HepG2 (cell line): Measurements from ENCODE around the gene ARMH2. TPM values are rescaled to one million over a fixed set of nuclear protein-coding genes. Genes with fewer than 3 reads are reported as not detected.

Experiments used
- ATAC-seq: fragments of 200-7000 bp; cut with Tn5 transposase; 3 replicates; pipeline ENCODE4 v1.9.1; 2020; ENCODE audit warnings: mild to moderate bottlenecking, moderate library complexity
- BruUV-seq: library from RNA; stranded (reverse); fragments of 400-500 nt; replicated peaks from 2 replicates; lab custom pipeline; 2021; lab: Mats Ljungman, UMichigan
- CTCF ChIA-PET: fragments of 300-600 bp; formaldehyde crosslinking; extraction: SDS; loops from one replicate; lab custom pipeline; 2021; ENCODE audit warnings: low total read pairs, inconsistent platforms, low intra/inter-chr PET ratio; lab: Yijun Ruan, JAX
- POLR2A ChIA-PET: fragments of 350-600 bp; sonication (Branson Sonifier 250); formaldehyde crosslinking; loops from one replicate; lab custom pipeline; 2020; ENCODE audit warnings: antibody characterized with exemption, inconsistent platforms; lab: Yijun Ruan, JAX
- DNase-seq: peaks from one replicate; pipeline ENCODE4 v3.0.0-alpha.2; 2015; ENCODE audit warnings: low spot score
- FAIRE-seq: peaks from 3 replicates; lab custom pipeline; 2011; peaks lifted over from hg19 to GRCh38; lab: Jason Lieb, UNC
- H2AFZ ChIP-seq: one replicate; pipeline ENCODE4 v1.6.1; 2011; ENCODE audit warnings: low read length, inconsistent platforms
- H3K27ac ChIP-seq: fragments of 300-600 bp; 3 replicates; pipeline ENCODE4 v1.8.0; 2011; ENCODE audit warnings: mixed run types, mild to moderate bottlenecking, mixed read lengths, low read length, inconsistent platforms; ENCODE audit not compliant: insufficient read depth; ENCODE audit errors: extremely low read length
- H3K27me3 ChIP-seq, 2 experiments: fragments of 200-600 bp in 1 of 2; 2 replicates in 1 of 2; 3 replicates in 1 of 2; pipeline versions ENCODE4 v1.6.0 to v1.8.0; 2011; ENCODE audit warnings: low read length in 2 of 2, mild to moderate bottlenecking in 2 of 2, moderate library complexity in 2 of 2, inconsistent platforms in 1 of 2; ENCODE audit not compliant: insufficient read depth in 2 of 2, control insufficient read depth in 1 of 2
- H3K36me3 ChIP-seq, 2 experiments: fragments of 200-600 bp in 1 of 2; replicated peaks in 1 of 2; 2 replicates in 1 of 2; 3 replicates in 1 of 2; pipeline versions ENCODE4 v1.5.1 to v1.8.0; 2011; ENCODE audit warnings: low read length in 2 of 2, inconsistent platforms in 1 of 2; ENCODE audit not compliant: insufficient read depth in 2 of 2, control insufficient read depth in 1 of 2
- H3K4me1 ChIP-seq: 2 replicates; pipeline ENCODE4 v1.5.1; 2012; ENCODE audit warnings: low read length, inconsistent platforms; ENCODE audit not compliant: insufficient read depth
- H3K4me2 ChIP-seq: 2 replicates; pipeline ENCODE4 v1.6.0; 2011; ENCODE audit warnings: low read depth, low read length, inconsistent platforms
- H3K4me3 ChIP-seq, 3 experiments: fragments of 200-600 bp in 1 of 3; sonication (generic), shearing (Covaris generic) in 1 of 3; replicated peaks in 1 of 3; 2 replicates each; pipeline ENCODE4 v1.5.1; 2011 to 2016; ENCODE audit warnings: low read length in 3 of 3, inconsistent platforms in 2 of 3, low read depth in 2 of 3, mild to moderate bottlenecking in 2 of 3, control low read depth in 1 of 3, mixed read lengths in 1 of 3; ENCODE audit not compliant: insufficient read depth in 1 of 3
- H3K79me2 ChIP-seq: one replicate; pipeline ENCODE4 v1.6.1; 2011; ENCODE audit warnings: low read length, inconsistent platforms; ENCODE audit not compliant: insufficient read depth
- H3K9ac ChIP-seq: 2 replicates; pipeline ENCODE4 v1.6.0; 2011; ENCODE audit warnings: mild to moderate bottlenecking, low read depth, low read length, inconsistent platforms; ENCODE audit not compliant: insufficient read depth
- H3K9me3 ChIP-seq: 2 replicates; pipeline ENCODE4 v1.5.1; 2012; ENCODE audit warnings: mild to moderate bottlenecking, low read length
- H4K20me1 ChIP-seq: 2 replicates; pipeline ENCODE4 v1.6.0; 2011; ENCODE audit warnings: inconsistent platforms, mild to moderate bottlenecking, low read length, moderate library complexity; ENCODE audit not compliant: insufficient read depth
- ARID3A ChIP-seq: IDR thresholded peaks from 2 replicates; pipeline ENCODE4 v1.6.1; 2012; ENCODE audit warnings: low read depth, low read length, improper control_type of control experiment
- GLMP ChIP-seq: sonication (generic); formaldehyde crosslinking; IDR thresholded peaks from 2 replicates; pipeline ENCODE4 v1.9.0; 2021; ENCODE audit warnings: missing genetic modification reagents, mild to moderate bottlenecking, borderline replicate concordance
- IRF9 ChIP-seq: sonication (generic); formaldehyde crosslinking; IDR thresholded peaks from 2 replicates; pipeline ENCODE4 v1.8.0; 2022; ENCODE audit warnings: missing genetic modification reagents, mild to moderate bottlenecking, borderline replicate concordance
- MEIS2 ChIP-seq: sonication (generic); formaldehyde crosslinking; IDR thresholded peaks from 2 replicates; pipeline ENCODE4 v1.9.0; 2021; ENCODE audit warnings: mild to moderate bottlenecking, missing genetic modification reagents
- POLR2A ChIP-seq, 2 experiments: IDR thresholded peaks; 2 replicates each; pipeline ENCODE4 v1.6.1; 2011; ENCODE audit warnings: low read depth in 2 of 2, low read length in 2 of 2, mild to moderate bottlenecking in 1 of 2, moderate library complexity in 1 of 2; ENCODE audit not compliant: insufficient read depth in 1 of 2
- RXRB ChIP-seq: IDR thresholded peaks from 2 replicates; pipeline ENCODE4 v1.6.1; 2016; ENCODE audit warnings: borderline replicate concordance, missing genetic modification reagents, missing compliant biosample characterization
- SIN3B ChIP-seq: fragments of 150-350 bp; IDR thresholded peaks from 2 replicates; pipeline ENCODE4 v1.6.1; 2014; ENCODE audit warnings: low read length
- SIX1 ChIP-seq: sonication (generic); formaldehyde crosslinking; IDR thresholded peaks from 2 replicates; pipeline ENCODE4 v1.4.0; 2020; ENCODE audit warnings: missing genetic modification reagents, borderline replicate concordance
- TGIF2 ChIP-seq: IDR thresholded peaks from 2 replicates; pipeline ENCODE4 v1.6.1; 2016; ENCODE audit warnings: control low read depth, missing compliant biosample characterization
- TOPORS ChIP-seq: sonication (generic); formaldehyde crosslinking; IDR thresholded peaks from 2 replicates; pipeline ENCODE4 v1.8.0; 2023; ENCODE audit warnings: mild to moderate bottlenecking, missing genetic modification reagents
- ZBTB8A ChIP-seq: sonication (generic); formaldehyde crosslinking; IDR thresholded peaks from 2 replicates; pipeline ENCODE4 v1.4.0; 2020; ENCODE audit warnings: mild to moderate bottlenecking, low read depth, missing genetic modification reagents, borderline replicate concordance
- ZMYM2 ChIP-seq: sonication (generic); formaldehyde crosslinking; IDR thresholded peaks from 2 replicates; pipeline ENCODE4 v1.8.0; 2022; ENCODE audit warnings: mild to moderate bottlenecking, missing genetic modification reagents
- ZNF550 ChIP-seq: sonication (generic); formaldehyde crosslinking; IDR thresholded peaks from 2 replicates; pipeline ENCODE4 v1.4.0; 2020; ENCODE audit warnings: mild to moderate bottlenecking, missing genetic modification reagents, borderline replicate concordance
- ZNF605 ChIP-seq: sonication (generic); formaldehyde crosslinking; IDR thresholded peaks from 2 replicates; pipeline ENCODE4 v1.8.0; 2022; ENCODE audit warnings: mild to moderate bottlenecking, missing genetic modification reagents
- ZNF616 ChIP-seq: sonication (generic); formaldehyde crosslinking; IDR thresholded peaks from 2 replicates; pipeline ENCODE4 v1.5.0; 2020; ENCODE audit warnings: low read depth, mild to moderate bottlenecking, missing genetic modification reagents
- ZNF720 ChIP-seq: sonication (generic); formaldehyde crosslinking; IDR thresholded peaks from 2 replicates; pipeline ENCODE4 v1.4.0; 2020; ENCODE audit warnings: missing genetic modification reagents
- WGBS: methylation state at CpG from one replicate; pipeline ENCODE4 v1.1.6; 2017; ENCODE audit warnings: low lambda C conversion rate; 5-methylcytosine and 5-hydroxymethylcytosine counted together
- in situ Hi-C: cut with HindIII; loops from 2 replicates; pipeline ENCODE4 v1.10.0; 2017; ENCODE audit warnings: low pct_unique_long_range_greater_than_20kb; ENCODE audit not compliant: extremely low pct_ligation_motif_present
- intact Hi-C: fragments of 100-400 bp; cut with micrococcal nuclease; formaldehyde crosslinking; loops from one replicate; pipeline ENCODE4 v1.10.0; 2022; ENCODE audit not compliant: unreplicated experiment
- polyA plus RNA-seq, 8 experiments: library from polyadenylated mRNA; depleted of rRNA in 3 of 8; stranded (reverse) in 7 of 8; unstranded in 1 of 8; fragments of >200 nt; fragmentation: Illumina TruSeq in 4 of 8; extraction: Trizol in 4 of 8; gene quantifications; 2 replicates each; pipeline versions ENCODE4 v1.2.1 to v1.2.3, GENCODE V29; 2011 to 2016; ENCODE audit warnings: low read depth in 4 of 8, missing spikeins in 1 of 8, mixed read lengths in 1 of 8; ENCODE audit not compliant: insufficient read depth in 1 of 8
- total RNA-seq, 5 experiments: library from RNA; depleted of rRNA; stranded (reverse); fragments of >200 nt; fragmentation: Illumina TruSeq; extraction: Trizol; gene quantifications; 2 replicates each; pipeline ENCODE4 v1.2.3, GENCODE V29; 2016; ENCODE audit warnings: low read depth in 1 of 5

ARMH2 gene
- total and polyA plus RNA-seq, 2 of the 13 experiments (the other 11 are each of a cell fraction or from before 2014, with no cell fraction given), result not detected

GRCh38 chr6:24752917-24753492 lies 45.7 kb downstream of the ARMH2 start (continued):
- TF ChIP-seq IRF9 (no peak), SIN3B (no peak), RXRB (CRISPR knock-in tag) (no peak), ZBTB8A (CRISPR knock-in tag) (no peak)

- ATAC-seq (no peak), FAIRE-seq (no peak), DNase-seq (no peak)
- Histone ChIP-seq H2AFZ (no peak overlapping the region), H3K79me2 (no peaks in the 10 kb centered on the region), H3K4me1 (peaks cover 16% of the 10 kb centered on the region), H4K20me1 (no peaks in the 10 kb centered on the region), H3K9me3 (peaks cover 11% of the 10 kb centered on the region), H3K4me2 (0 out of 2 replicates have a peak overlapping the region, but pooled peaks have one; percentile 20), H3K36me3 (no peaks in the 10 kb centered on the region), H3K27me3 (peaks cover 0 to 7% of the 10 kb centered on the region in 2 experiments; a peak in 1 of 5 replicates), H3K4me3 (no peak overlapping the region), H3K27ac (no peak overlapping the region), H3K9ac (no peak overlapping the region)
- WGBS, result 20% methylated on average over 2 of the region's 2 CpGs
- intact Hi-C loops (no loop called here), in situ Hi-C loops (no loop called here)
- TF ChIP-seq ZNF616 (CRISPR knock-in tag) (no peak), ZMYM2 (CRISPR knock-in tag) (no peak), MEIS2 (no peak), TOPORS (CRISPR knock-in tag) (no peak), GLMP (CRISPR knock-in tag) (no peak), SIX1 (CRISPR knock-in tag) (no peak), POLR2A (IDR thresholded peaks at IDR 0.05; ENCODE audit: insufficient read depth in 1 of 2, low read depth in 2 of 2, low read length in 2 of 2) (no peak), ARID3A (no peak), ZNF605 (CRISPR knock-in tag) (no peak), TGIF2 (CRISPR knock-in tag) (no peak), ZNF720 (CRISPR knock-in tag) (no peak), ZNF550 (CRISPR knock-in tag) (no peak)
- BruUV-seq, result no TSS peak
- CTCF ChIA-PET, result no interaction called here
- POLR2A ChIA-PET, result interaction anchor here (3.0 kb wide), 1 partner anchor 31 kb away, joined by 10 read pairs; no protein-coding TSS in a partner anchor
These were observed 46.2 kb downstream of the ARMH2 start for GRCh38 chr6:24752503-24752902.
